ENCODE measurements around the gene CCDC102B.
"Not testable (repeated sequence)": the region's sequence is repeated elsewhere in the genome, so short reads cannot be mapped to it uniquely, and the experiment has no call there.

Gene CCDC102B

GRCh38 chr18:68874361-68874760 is 76.5 kb downstream of the CCDC102B start:
- in situ Hi-C loops (cut with HindIII; ENCODE audit: low pct_ligation_motif_present, low sequenced_read_pairs): no loop called here
- peak; percentile 10 for DNase-seq
- H3K27ac ChIP-seq: no peak overlapping the region

GRCh38 chr18:68879947-68880346 is 82.1 kb downstream of the CCDC102B start:
- H3K36me3 ChIP-seq (replicated peaks); in situ Hi-C loops (cut with HindIII; ENCODE audit: low pct_ligation_motif_present, low sequenced_read_pairs); H3K27ac ChIP-seq; DNase-seq; H3K27me3 ChIP-seq (replicated peaks); H3K4me3 ChIP-seq (ENCODE audit: low read depth, low read length): not testable (repeated sequence)

More at GRCh38 chr18:68874361-68874760, 76.5 kb downstream of the CCDC102B start:
- no peaks in the 10 kb centered on the region for H3K27me3 ChIP-seq (replicated peaks)
- no peaks in the 10 kb centered on the region for H3K36me3 ChIP-seq (replicated peaks)
- H3K4me3 ChIP-seq (ENCODE audit: low read depth, low read length): no peak overlapping the region
- TF ChIP-seq CTCF (IDR thresholded peaks at IDR 0.05; ENCODE audit: low read depth, low read length, missing control alignments): no peak

GRCh38 chr18:68887410-68887809 is 89.5 kb downstream of the CCDC102B start:
- Histone ChIP-seq H3K4me3 (ENCODE audit: low read depth, low read length) (no peak overlapping the region), H3K27me3 (replicated peaks) (no peaks in the 10 kb centered on the region), H3K36me3 (replicated peaks) (no peaks in the 10 kb centered on the region), H3K27ac (no peak overlapping the region)
- no peak for DNase-seq
- TF ChIP-seq CTCF (IDR thresholded peaks at IDR 0.05; ENCODE audit: low read depth, low read length, missing control alignments): no peak
- in situ Hi-C loops (cut with HindIII; ENCODE audit: low pct_ligation_motif_present, low sequenced_read_pairs): no loop called here

GRCh38 chr18:68893354-68893753 is 95.5 kb downstream of the CCDC102B start:
- in situ Hi-C loops (cut with HindIII; ENCODE audit: low pct_ligation_motif_present, low sequenced_read_pairs): no loop called here
- Histone ChIP-seq H3K36me3 (replicated peaks) (no peaks in the 10 kb centered on the region), H3K27ac (no peak overlapping the region), H3K27me3 (replicated peaks) (no peaks in the 10 kb centered on the region), H3K4me3 (ENCODE audit: low read depth, low read length) (no peak overlapping the region)
- TF ChIP-seq CTCF (IDR thresholded peaks at IDR 0.05; ENCODE audit: low read depth, low read length, missing control alignments): no peak
- DNase-seq: no peak

GRCh38 chr18:68897286-68897685 is 99.4 kb downstream of the CCDC102B start:
- Histone ChIP-seq H3K27me3 (replicated peaks) (no peaks in the 10 kb centered on the region), H3K4me3 (ENCODE audit: low read depth, low read length) (no peak overlapping the region), H3K36me3 (replicated peaks) (no peaks in the 10 kb centered on the region), H3K27ac (no peak overlapping the region)
- no peak for DNase-seq
- in situ Hi-C loops (cut with HindIII; ENCODE audit: low pct_ligation_motif_present, low sequenced_read_pairs): no loop called here
- no peak for TF ChIP-seq CTCF (IDR thresholded peaks at IDR 0.05; ENCODE audit: low read depth, low read length, missing control alignments)

- Histone ChIP-seq H3K27ac (no peak overlapping the region), H3K4me3 (ENCODE audit: low read depth, low read length) (no peak overlapping the region), H3K36me3 (replicated peaks) (no peaks in the 10 kb centered on the region), H3K27me3 (replicated peaks) (no peaks in the 10 kb centered on the region)
- DNase-seq: no peak
- in situ Hi-C loops (cut with HindIII; ENCODE audit: low pct_ligation_motif_present, low sequenced_read_pairs): no loop called here
- no peak for TF ChIP-seq CTCF (IDR thresholded peaks at IDR 0.05; ENCODE audit: low read depth, low read length, missing control alignments)
These were observed 111.7 kb downstream of the CCDC102B start for GRCh38 chr18:68909579-68909978.

All from brain microvascular endothelial cell (primary cell).